ENCODE results near the gene PALB2. TPM values are rescaled to one million over a fixed set of nuclear protein-coding genes. Genes with fewer than 3 reads are reported as not detected.
A peak's percentile ranks its signal among the peaks of the same experiment; 100 is the strongest.

PALB2 gene
- total and polyA plus RNA-seq, 9 of the 15 experiments (the other 6 are each of a cell fraction or from before 2014, with no cell fraction given), result 7.0 to 25.8 (median 15.2) TPM

- TF ChIP-seq ZC3H11A (IDR thresholded peaks at IDR 0.05; ENCODE audit: low read depth, low read length) (no peak), ATF7 (IDR thresholded peaks at IDR 0.05) (peak; percentile 68), U2AF1 (optimal IDR thresholded peaks at IDR 0.05; ENCODE audit: low read depth, low read length) (no peak), HMBOX1 (IDR thresholded peaks at IDR 0.05) (no peak), SNIP1 (IDR thresholded peaks at IDR 0.05; ENCODE audit: low read depth) (no peak), MAZ (CRISPR knock-in tag; conservative IDR thresholded peaks at IDR 0.05 in 1 of 2, IDR thresholded peaks at IDR 0.05 in 1 of 2) (no peak; a peak in 1 of 4 replicates), SRSF1 (IDR thresholded peaks at IDR 0.05; ENCODE audit: low read depth, low read length) (no peak), IRF2 (CRISPR knock-in tag; IDR thresholded peaks at IDR 0.05) (no peak), ZNF384 (IDR thresholded peaks at IDR 0.05; ENCODE audit: low read depth, low read length) (no peak), ZNF766 (CRISPR knock-in tag; conservative IDR thresholded peaks at IDR 0.05) (no peak), LCOR (CRISPR knock-in tag; IDR thresholded peaks at IDR 0.05) (no peak; the same call in 1 of the 2 replicates), THRA (IDR thresholded peaks at IDR 0.05) (no peak), ZNF146 (CRISPR knock-in tag; IDR thresholded peaks at IDR 0.05; ENCODE audit: unreplicated experiment) (no peak)
Observed at GRCh38 chr16:23666571-23667354, 25.7 kb upstream of the PALB2 start (continued).

All from K562 (cell line).